Esophagus squamous epithelium (tissue), 5 donors: ENCODE results near the gene MX1. TPM values are rescaled to one million over a fixed set of nuclear protein-coding genes. Genes with fewer than 3 reads are reported as not detected.

Source experiments
- DNase-seq: peaks from one replicate; lab custom pipeline; 2025; lab: John Stamatoyannopoulos, UW
- H3K27ac ChIP-seq, 4 donors: fragments of 200-600 bp; sonication (generic); one replicate each; pipeline ENCODE4 v1.5.1; 2016 to 2019; ENCODE audit warnings: mild to moderate bottlenecking in 1 of 4
- H3K27me3 ChIP-seq, 4 donors: fragments of 200-600 bp; sonication (generic); 1 replicate in 3 of 4; 2 replicates in 1 of 4; pipeline versions ENCODE4 v1.5.1 to v1.6.0; 2017 to 2021; ENCODE audit warnings: antibody characterized with exemption in 1 of 4
- H3K36me3 ChIP-seq, 3 donors: fragments of 200-600 bp; sonication (generic); one replicate each; pipeline ENCODE4 v1.5.1; 2016 to 2019
- H3K4me1 ChIP-seq, 3 donors: fragments of 200-600 bp; sonication (generic); one replicate each; pipeline ENCODE4 v1.5.1; 2017 to 2019
- H3K4me3 ChIP-seq, 4 donors: fragments of 200-600 bp; sonication (generic); 1 replicate in 3 of 4; 2 replicates in 1 of 4; pipeline ENCODE4 v1.5.1; 2016 to 2019; ENCODE audit warnings: mild to moderate bottlenecking in 2 of 4, moderate library complexity in 1 of 4
- H3K9me3 ChIP-seq, 3 donors: fragments of 200-600 bp; sonication (generic); one replicate each; pipeline ENCODE4 v1.5.1; 2016 to 2019
- CTCF ChIP-seq, 6 experiments: fragments of 450-650 bp in 4 of 6; fragments of 200-600 bp in 2 of 6; sonication (generic) in 2 of 6; IDR thresholded peaks; one replicate each; pipeline ENCODE4 v1.5.1; 2016 to 2019; ENCODE audit warnings: antibody characterized with exemption in 6 of 6, mild to moderate bottlenecking in 4 of 6, moderate library complexity in 4 of 6
- POLR2A ChIP-seq, 4 donors: fragments of 450-650 bp; IDR thresholded peaks; one replicate each; pipeline ENCODE4 v1.6.1; 2017; ENCODE audit warnings: antibody characterized with exemption in 4 of 4, mild to moderate bottlenecking in 4 of 4, moderate library complexity in 3 of 4
- WGBS, 2 donors: methylation state at CpG; one replicate each; pipeline ENCODE4 v1.1.5; 2018; 5-methylcytosine and 5-hydroxymethylcytosine counted together
- intact Hi-C: fragments of 100-400 bp; cut with DNase I; formaldehyde crosslinking; loops from one replicate; pipeline ENCODE4 v1.15.0; 2022
- total RNA-seq, 4 donors: library from RNA; depleted of rRNA; stranded (reverse); fragments of >200 nt; gene quantifications; one replicate each; pipeline ENCODE4 v1.1.0, GENCODE V29; 2016
- donor health status: DM: yes; HTN: yes; CAD: no.

Gene MX1
- total RNA-seq, 4 donors from 2014 or later = 29.7 to 90.2 (median 40.9) TPM

- Histone ChIP-seq H3K4me3 (peak overlapping the region; percentile 45 to 95 (median 75)), H3K4me1 (peaks cover 0 to 31% (median 13%) of the 10 kb centered on the region in 3 donors), H3K27ac (peak overlapping the region; percentile 79 to 86 (median 80)), H3K36me3 (peaks cover 0 to 42% (median 7%) of the 10 kb centered on the region in 3 donors), H3K9me3 (no peaks in the 10 kb centered on the region), H3K27me3 (no peaks in the 10 kb centered on the region)
- intact Hi-C loops = no loop called here
- 42 to 58% methylated on average over 12 to 15 of the region's 41 CpGs for WGBS, 2 donors
- no peak for TF ChIP-seq POLR2A (IDR thresholded peaks at IDR 0.05)
- no peak for TF ChIP-seq CTCF (IDR thresholded peaks at IDR 0.05)
- DNase-seq = no peak
These were observed 801 bp downstream of the MX1 start for GRCh38 chr21:41426676-41427404.

DNA sequence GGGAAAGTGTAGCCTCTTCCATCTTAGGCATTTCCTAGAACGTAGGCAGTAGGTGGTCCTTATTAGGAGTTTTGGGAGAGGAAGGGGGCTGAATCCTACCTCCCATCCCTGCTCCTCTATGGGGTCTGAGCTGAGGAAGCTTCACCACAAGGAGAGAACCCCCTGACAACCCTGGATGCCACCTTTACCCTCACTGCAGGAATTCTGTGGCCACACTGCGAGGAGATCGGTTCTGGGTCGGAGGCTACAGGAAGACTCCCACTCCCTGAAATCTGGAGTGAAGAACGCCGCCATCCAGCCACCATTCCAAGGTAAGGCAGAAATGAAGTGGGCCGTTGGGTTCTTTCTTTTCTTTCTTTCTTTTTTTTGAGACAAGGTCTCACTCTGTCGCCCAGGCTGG is 1.5 kb downstream of the MX1 start:
- no peaks in the 10 kb centered on the region for H3K9me3 ChIP-seq
- peak overlapping the region in 1 of 4 donors; percentile 81 for H3K27ac ChIP-seq
- H3K36me3 ChIP-seq = peaks cover 0 to 50% (median 12%) of the 10 kb centered on the region in 3 donors
- no peak for TF ChIP-seq CTCF (IDR thresholded peaks at IDR 0.05)
- TF ChIP-seq POLR2A (IDR thresholded peaks at IDR 0.05) = no peak
- H3K4me1 ChIP-seq = peaks cover 0 to 28% (median 13%) of the 10 kb centered on the region in 3 donors
- 88 to 91% methylated on average over 7 to 8 of the region's 8 CpGs for WGBS, 2 donors
- H3K4me3 ChIP-seq = peak overlapping the region in 1 of 4 donors; percentile 78
- no peak for DNase-seq
- H3K27me3 ChIP-seq = no peaks in the 10 kb centered on the region
- intact Hi-C loops = no loop called here

- intact Hi-C loops = no loop called here
- no peak for DNase-seq
- no peak overlapping the region for H3K4me3 ChIP-seq
- H3K9me3 ChIP-seq = no peaks in the 10 kb centered on the region
- no peak overlapping the region for H3K27ac ChIP-seq
- peaks cover 0 to 57% (median 20%) of the 10 kb centered on the region in 3 donors for H3K36me3 ChIP-seq
- no peak for TF ChIP-seq POLR2A (IDR thresholded peaks at IDR 0.05)
- TF ChIP-seq CTCF (IDR thresholded peaks at IDR 0.05) = no peak
- H3K27me3 ChIP-seq = no peaks in the 10 kb centered on the region
- H3K4me1 ChIP-seq = peaks cover 0 to 28% (median 13%) of the 10 kb centered on the region in 3 donors
- WGBS, 2 donors = 98 to 99% methylated on average over 8 of the region's 8 CpGs
These were observed 2.3 kb downstream of the MX1 start for GRCh38 chr21:41428311-41428710.

GRCh38 chr21:41428847-41429246 is 2.8 kb downstream of the MX1 start:
- H3K27me3 ChIP-seq = no peaks in the 10 kb centered on the region
- no peak overlapping the region for H3K4me3 ChIP-seq
- intact Hi-C loops = no loop called here
- TF ChIP-seq POLR2A (IDR thresholded peaks at IDR 0.05) = no peak
- TF ChIP-seq CTCF (IDR thresholded peaks at IDR 0.05) = no peak
- H3K36me3 ChIP-seq = peaks cover 0 to 63% (median 21%) of the 10 kb centered on the region in 3 donors
- H3K9me3 ChIP-seq = peaks cover 0 to under 1% (median 0%) of the 10 kb centered on the region in 3 donors
- no peak overlapping the region for H3K27ac ChIP-seq
- peaks cover 0 to 28% (median 13%) of the 10 kb centered on the region in 3 donors for H3K4me1 ChIP-seq
- DNase-seq = no peak
- 87% methylated on average over 3 to 6 of the region's 6 CpGs for WGBS, 2 donors

- peaks cover 0 to 5% (median 0%) of the 10 kb centered on the region in 3 donors for H3K9me3 ChIP-seq
- H3K36me3 ChIP-seq = peaks cover 0 to 67% (median 21%) of the 10 kb centered on the region in 3 donors
- no peaks in the 10 kb centered on the region for H3K27me3 ChIP-seq
- no peak overlapping the region for H3K4me3 ChIP-seq
- peaks cover 0 to 28% (median 13%) of the 10 kb centered on the region in 3 donors for H3K4me1 ChIP-seq
- TF ChIP-seq CTCF (IDR thresholded peaks at IDR 0.05) (no peak), POLR2A (IDR thresholded peaks at IDR 0.05) (no peak)
- DNase-seq = no peak
- H3K27ac ChIP-seq = no peak overlapping the region
- intact Hi-C loops = no loop called here
- WGBS, 2 donors = 89 to 97% methylated on average over 3 of the region's 3 CpGs
These were observed 3.3 kb downstream of the MX1 start for GRCh38 chr21:41429305-41429704.
